Myocyte (in vitro differentiated cells): ENCODE results near the gene KCNC1. TPM values are rescaled to one million over a fixed set of nuclear protein-coding genes. Genes with fewer than 3 reads are reported as not detected.
A peak's percentile ranks its signal among the peaks of the same experiment; 100 is the strongest.

Experiments
- DNase-seq: peaks from one replicate; pipeline ENCODE4 v3.0.0-alpha.2; 2012; ENCODE audit warnings: low read depth
- total RNA-seq: library from RNA; depleted of rRNA; stranded (reverse); fragments of >200 nt; gene quantifications from 2 replicates; pipeline ENCODE4 v1.2.3, GENCODE V29; 2014

Gene KCNC1
- total RNA-seq, 1 donor from 2014 or later, result 0.27 TPM

- no peak for DNase-seq
Measured at GRCh38 chr11:17751558-17751957, 17.0 kb downstream of the KCNC1 start.

DNA sequence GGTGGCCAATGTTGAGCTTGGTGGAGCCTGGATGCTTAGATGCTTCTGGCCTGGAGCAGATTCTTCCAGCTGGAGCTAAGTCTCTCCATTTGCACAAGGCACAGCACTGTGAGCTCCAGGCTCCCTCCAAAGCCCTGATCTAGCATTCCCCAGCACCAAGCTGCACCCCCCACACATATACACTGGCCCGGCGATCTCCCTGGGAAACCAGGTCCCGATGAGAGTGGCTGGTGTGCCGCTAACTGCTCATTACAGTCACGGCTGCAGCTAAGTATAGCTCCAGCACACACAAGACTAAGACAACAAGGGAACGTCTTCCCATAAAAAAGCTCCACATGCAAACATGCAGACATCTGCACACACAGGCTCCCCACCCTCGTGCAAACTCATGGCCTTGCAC is 17.6 kb downstream of the KCNC1 start:
- DNase-seq, result no peak

DNA sequence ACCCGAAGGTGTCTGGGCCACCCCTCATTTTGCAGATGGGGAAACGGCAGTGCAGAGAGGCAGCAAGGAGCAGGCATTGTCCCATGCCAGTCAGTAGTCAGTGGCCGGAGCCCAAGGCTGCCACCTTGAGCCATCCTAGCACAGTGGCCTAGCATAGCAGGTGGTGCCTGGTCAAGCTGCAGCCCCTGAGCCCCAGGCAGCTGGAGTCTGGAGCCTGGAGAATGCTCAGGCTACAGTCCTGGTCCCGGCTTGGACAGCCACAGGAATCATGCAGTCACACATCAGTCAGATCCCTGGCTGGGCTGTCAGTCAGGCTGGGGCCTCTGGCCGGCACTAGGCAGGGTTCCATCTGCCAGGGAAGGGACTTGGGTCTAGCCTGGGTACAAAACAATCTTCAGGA is 18.6 kb downstream of the KCNC1 start:
- DNase-seq, result peak; percentile 86

- peak; percentile 73 for DNase-seq
Measured at GRCh38 chr11:17753641-17754040, 19.1 kb downstream of the KCNC1 start.

DNA sequence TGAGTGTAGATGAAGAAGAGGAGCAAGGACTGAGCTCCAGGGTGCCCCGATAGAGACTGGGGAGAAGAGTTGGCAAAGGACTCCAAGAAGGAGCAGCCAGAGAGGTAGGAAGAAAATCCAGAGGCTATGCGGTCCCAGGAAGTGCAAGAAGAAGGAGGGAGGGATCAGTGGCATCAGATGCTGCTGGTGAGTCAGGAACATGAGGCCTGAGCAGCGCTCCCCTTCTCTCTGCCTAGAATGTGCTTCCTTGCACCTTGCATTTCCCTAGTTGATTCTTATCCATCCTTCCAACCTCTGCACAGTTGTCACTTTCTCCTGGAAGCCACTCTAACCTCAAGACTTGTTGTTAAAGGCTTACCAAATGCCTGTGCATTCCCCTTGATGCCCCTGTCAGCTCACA is 21.3 kb downstream of the KCNC1 start:
- no peak for DNase-seq

- peak; percentile 17 for DNase-seq
Measured at GRCh38 chr11:17760102-17761029, 25.8 kb downstream of the KCNC1 start.

DNA sequence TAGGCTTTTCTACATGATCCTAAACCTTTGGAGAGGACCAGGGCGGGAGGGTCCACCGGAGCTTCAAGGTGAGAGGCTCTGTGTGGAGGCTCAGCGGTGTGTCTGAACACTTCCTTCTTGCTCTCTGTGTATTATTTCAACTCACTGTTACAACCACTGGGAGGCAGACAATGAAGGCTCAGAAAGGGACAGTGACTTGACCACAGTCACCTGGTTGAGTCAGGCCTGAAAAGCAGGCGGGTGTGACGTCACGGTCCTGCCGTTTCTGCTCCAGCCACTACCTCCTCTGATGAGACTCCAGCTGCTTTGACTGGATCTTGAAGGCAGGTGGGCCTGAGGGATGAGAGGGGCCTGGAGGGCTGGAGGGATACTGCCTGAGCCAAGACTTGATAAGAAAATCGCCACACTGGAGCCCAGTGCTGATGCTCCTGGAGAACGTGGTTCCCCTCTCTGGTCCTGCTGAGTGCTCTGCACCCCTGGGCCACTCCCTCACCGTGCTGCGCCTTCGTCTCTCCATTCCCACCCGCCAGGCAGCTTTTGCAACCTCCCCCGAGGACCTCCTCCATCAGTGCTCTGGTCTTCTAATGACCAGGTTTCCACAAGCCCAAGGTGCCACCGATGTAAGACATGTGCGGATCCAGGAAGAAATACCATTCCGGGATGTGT is 27.9 kb downstream of the KCNC1 start:
- no peak for DNase-seq

DNA sequence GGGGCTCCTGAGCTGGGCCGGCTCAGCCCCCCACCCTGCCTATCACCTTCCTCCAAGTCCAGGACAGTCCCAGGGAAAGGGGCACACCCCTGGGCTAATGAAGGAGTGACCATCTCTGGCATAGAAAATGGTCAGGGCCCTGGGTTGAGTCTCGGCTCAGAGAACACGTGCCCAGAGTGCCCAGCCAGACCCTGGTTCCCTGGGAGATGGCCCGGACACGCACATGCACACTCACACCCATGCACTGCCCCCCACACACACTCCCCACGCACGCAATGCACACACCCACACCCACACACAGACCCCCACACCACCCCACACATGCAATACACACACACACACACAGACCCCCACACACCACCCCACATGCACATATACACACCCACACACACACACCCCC is 28.7 kb downstream of the KCNC1 start:
- DNase-seq, result no peak

- no peak for DNase-seq
Measured at GRCh38 chr11:17763703-17764102, 29.1 kb downstream of the KCNC1 start.

- no peak for DNase-seq
Measured at GRCh38 chr11:17764446-17765218, 30.1 kb downstream of the KCNC1 start.

- no peak for DNase-seq
Measured at GRCh38 chr11:17765356-17766072, 30.9 kb downstream of the KCNC1 start.

DNA sequence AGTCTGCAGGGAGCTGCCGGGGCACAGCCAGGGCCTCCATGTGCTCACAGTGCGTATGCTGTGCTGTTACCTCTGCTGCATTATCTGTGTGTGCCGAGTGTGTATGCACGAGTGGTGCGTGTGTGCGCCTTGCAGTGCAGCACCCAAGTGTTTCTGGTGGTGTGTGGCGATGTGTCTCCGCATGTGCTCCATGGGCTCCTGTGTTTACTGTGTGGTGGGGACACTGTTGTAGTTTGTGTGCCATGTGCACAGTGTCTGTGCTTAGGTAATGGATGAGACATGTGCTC is 31.4 kb downstream of the KCNC1 start:
- no peak for DNase-seq

DNA sequence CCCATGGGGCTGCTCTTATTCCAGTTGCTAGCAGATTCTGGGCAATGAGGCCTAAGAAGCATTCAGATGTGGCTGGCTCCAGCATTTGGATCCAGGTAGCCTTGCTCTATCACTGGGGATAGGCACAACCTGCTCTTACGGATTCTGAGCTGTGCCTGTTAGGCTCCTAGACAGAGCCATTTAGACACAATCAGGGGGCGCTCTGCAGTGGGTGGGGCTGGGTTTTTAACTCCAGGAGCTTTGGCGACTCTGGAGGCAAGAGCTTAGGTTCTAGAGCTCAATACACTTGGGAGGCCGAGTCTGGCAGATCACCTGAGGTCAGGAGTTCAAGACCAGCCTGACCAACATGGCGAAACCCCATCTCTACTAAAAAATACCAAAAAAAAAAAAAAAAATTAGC is 32.0 kb downstream of the KCNC1 start:
- no peak for DNase-seq

DNA sequence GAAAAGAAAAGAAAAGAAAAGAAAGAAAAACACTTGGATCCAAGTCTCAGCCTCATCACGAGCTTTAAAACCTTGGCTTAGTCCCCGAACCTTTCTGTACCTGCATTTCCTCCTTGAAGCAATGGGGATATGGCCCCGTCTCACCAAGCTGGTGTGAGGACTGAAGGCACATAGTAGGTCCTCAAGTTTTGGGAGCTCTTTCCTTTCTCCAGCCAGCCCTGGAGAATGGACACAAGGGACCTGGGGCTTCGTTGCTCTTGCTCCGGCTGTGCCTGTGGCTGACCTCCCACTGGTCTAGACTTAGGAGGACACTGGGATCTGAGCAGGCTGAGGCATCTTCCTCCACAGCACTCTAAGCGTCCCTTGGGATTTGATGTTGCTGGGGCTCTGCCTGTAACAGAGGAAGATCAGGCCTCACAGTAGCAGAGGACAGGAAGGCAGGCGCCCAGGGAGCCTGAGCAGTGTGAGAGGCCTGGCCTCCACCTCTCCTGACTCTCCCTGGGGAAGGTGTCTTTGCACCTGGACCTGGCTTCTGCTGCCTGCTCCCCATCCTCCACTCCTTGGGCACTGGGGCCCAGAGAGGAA is 32.8 kb downstream of the KCNC1 start:
- DNase-seq, result peak; percentile 15

DNA sequence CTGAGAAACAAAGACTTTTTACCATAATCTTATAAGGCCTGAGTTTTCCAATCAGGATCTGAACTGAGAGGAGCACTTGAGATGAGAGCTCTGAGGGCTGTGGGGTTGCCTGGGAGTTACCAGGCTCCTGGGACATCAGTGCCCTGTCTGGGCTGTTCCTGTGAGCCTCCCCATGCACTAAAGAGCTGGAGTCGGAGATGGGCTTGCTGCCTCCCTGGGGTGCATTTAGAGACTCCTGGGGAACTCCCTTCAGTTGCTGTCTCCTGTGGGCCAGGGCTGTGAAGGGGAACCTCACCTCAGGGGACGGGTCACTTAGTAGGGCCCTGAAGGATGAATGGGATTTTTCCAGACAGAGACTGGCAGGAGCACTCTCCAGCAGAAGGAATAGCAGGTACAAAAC is 33.3 kb downstream of the KCNC1 start:
- DNase-seq, result no peak

DNA sequence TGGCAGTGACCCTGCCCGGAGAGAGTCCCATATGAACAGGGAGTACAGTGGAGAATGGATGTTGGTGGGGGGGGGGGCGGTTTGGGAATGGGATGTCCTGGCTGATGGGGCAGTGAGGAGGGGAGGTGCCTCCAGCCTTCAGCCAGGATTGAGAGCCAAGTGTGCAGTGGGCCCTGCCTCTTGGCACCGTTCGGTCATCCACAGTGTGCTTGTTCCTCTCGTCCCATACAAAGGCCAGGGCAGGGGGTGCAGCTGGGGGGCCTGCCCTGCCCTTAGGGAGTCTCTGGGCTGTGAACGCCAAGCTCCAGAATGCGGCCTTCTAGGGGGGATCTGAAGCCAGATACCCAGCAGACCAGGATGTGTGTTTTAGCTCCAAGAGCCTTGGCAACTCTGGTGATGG is 34.0 kb downstream of the KCNC1 start:
- DNase-seq, result no peak

DNA sequence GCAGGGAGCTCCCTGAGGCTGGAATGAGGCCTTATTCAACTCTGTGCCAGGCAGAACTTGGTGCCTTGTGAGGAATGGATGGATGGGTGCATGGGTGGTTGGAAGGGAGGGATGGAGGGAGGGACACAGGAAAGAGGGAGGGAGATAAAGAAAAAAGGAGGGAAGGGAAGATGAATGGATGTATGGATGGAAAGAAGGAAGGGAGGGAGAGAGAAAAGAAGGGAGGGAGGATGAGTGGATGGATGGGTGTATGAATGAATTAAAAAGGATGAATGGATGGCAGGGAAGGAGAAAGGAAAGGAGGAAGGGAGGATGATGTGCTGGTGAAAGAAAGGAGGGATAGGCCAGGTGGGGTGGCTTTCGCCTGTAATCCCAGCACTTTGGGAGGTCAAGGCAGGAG is 34.6 kb downstream of the KCNC1 start:
- no peak for DNase-seq

- DNase-seq, result peak; percentile 13
Measured at GRCh38 chr11:17770048-17770652, 35.6 kb downstream of the KCNC1 start.

DNA sequence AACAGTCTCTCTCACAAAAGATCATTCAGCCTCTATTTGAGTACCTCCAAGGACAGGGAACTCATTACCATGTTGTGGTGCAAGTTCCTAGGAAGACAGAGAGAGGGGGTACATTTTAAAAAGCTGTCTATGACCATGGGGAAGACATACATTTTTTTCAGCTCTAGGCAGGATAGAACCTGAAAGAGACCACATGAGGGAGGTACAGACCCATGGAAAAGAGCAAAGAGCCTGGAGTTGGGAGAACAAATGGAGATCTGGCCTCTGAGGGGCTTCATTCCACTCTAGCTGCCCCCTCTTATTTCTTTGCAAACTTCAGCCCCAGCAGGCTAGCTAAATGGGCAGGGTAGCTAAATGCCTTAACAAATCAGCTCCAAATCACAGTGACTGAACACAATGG is 36.3 kb downstream of the KCNC1 start:
- DNase-seq, result no peak

DNA sequence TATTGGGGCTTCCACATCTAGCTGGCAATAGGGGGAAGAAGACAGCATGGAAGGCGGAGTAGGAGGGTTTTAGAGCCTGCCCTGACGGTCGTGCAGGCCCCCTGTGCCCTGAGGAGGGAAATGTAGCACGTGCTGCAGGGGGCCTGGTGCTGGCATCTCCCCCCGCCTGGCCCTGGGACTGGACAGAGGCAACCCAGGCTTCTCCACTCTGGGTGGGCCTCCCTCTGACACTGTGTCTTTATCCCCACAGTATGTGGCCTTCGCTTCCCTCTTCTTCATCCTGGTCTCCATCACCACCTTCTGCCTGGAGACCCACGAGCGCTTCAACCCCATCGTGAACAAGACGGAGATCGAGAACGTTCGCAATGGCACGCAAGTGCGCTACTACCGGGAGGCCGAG is 36.8 kb downstream of the KCNC1 start:
- DNase-seq, result no peak
